Peyer's patch (tissue), 4 donors: Measurements from ENCODE around the gene DYNC1I2.

ENCODE experiments used
- POLR2A ChIP-seq, 2 donors: fragments of 450-650 bp; IDR thresholded peaks; one replicate each; pipeline ENCODE4 v1.5.1; 2017; ENCODE audit warnings: antibody characterized with exemption in 2 of 2, mild to moderate bottlenecking in 2 of 2, moderate library complexity in 2 of 2
- TF ChIP-seq, protein P1 (sequence below), 6 experiments: fragments of 450-650 bp in 4 of 6; fragments of 200-600 bp in 2 of 6; sonication (generic) in 1 of 6; IDR thresholded peaks; one replicate each; pipeline ENCODE4 v1.5.1; 2017 to 2019; ENCODE audit warnings: antibody characterized with exemption in 6 of 6, mild to moderate bottlenecking in 3 of 6, moderate library complexity in 1 of 6

DNA sequence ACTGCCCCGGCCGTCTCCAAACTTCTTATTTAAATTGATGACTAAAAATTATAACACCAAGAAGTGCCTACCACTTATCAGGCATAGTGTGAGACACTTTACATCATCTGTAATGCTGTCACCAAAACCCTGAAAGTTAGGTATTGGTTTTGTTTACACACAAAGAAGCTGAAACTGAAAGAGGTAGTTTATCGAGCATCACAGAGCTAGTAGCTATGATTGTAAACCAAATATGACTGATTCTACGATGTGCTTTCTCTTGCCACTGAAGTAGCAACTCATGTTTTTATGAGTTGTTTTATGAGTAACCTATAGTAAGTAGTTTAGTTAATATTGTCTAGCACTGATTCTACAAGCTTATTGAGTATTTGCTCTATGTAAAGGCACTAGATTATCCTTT lies 31.5 kb downstream of the DYNC1I2 start:
- TF ChIP-seq, protein P1, sequence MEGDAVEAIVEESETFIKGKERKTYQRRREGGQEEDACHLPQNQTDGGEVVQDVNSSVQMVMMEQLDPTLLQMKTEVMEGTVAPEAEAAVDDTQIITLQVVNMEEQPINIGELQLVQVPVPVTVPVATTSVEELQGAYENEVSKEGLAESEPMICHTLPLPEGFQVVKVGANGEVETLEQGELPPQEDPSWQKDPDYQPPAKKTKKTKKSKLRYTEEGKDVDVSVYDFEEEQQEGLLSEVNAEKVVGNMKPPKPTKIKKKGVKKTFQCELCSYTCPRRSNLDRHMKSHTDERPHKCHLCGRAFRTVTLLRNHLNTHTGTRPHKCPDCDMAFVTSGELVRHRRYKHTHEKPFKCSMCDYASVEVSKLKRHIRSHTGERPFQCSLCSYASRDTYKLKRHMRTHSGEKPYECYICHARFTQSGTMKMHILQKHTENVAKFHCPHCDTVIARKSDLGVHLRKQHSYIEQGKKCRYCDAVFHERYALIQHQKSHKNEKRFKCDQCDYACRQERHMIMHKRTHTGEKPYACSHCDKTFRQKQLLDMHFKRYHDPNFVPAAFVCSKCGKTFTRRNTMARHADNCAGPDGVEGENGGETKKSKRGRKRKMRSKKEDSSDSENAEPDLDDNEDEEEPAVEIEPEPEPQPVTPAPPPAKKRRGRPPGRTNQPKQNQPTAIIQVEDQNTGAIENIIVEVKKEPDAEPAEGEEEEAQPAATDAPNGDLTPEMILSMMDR (IDR thresholded peaks at IDR 0.05): no peak
- TF ChIP-seq POLR2A (IDR thresholded peaks at IDR 0.05): no peak
